ENCODE measurements around the gene TAGLN2.

GRCh38 chr1:159927211-159927848 lies 2.0 kb upstream of the TAGLN2 start:
- TF ChIP-seq HEYL (CRISPR knock-in tag; IDR thresholded peaks at IDR 0.05): no peak
- no peak for TF ChIP-seq MAX (IDR thresholded peaks at IDR 0.05)
- no peak for TF ChIP-seq FOXS1 (CRISPR knock-in tag; IDR thresholded peaks at IDR 0.05)
- TF ChIP-seq CTCF (IDR thresholded peaks at IDR 0.05): no peak
- no peak for TF ChIP-seq POLR2A (IDR thresholded peaks at IDR 0.05; ENCODE audit: low read length)
- TF ChIP-seq RCOR1 (IDR thresholded peaks at IDR 0.05; ENCODE audit: low read depth, low read length): no peak
- no peak for TF ChIP-seq RAD21 (conservative IDR thresholded peaks at IDR 0.05 in 1 of 2, IDR thresholded peaks at IDR 0.05 in 1 of 2)
- no peak for TF ChIP-seq HDAC2 (IDR thresholded peaks at IDR 0.05)
- no peak for TF ChIP-seq MAZ (IDR thresholded peaks at IDR 0.05; ENCODE audit: borderline replicate concordance, low read depth, low read length)
- TF ChIP-seq EP300 (IDR thresholded peaks at IDR 0.05): no peak
- no peak for TF ChIP-seq POLR2AphosphoS2 (conservative IDR thresholded peaks at IDR 0.05; ENCODE audit: low read length)

Measured in A549 (cell line).